Muscle of leg (tissue), 16 donors: ENCODE results near the gene DDB1. TPM values are rescaled to one million over a fixed set of nuclear protein-coding genes. Genes with fewer than 3 reads are reported as not detected.

Experiments
- DNase-seq: peaks from one replicate; pipeline ENCODE4 v3.0.0; 2013
- H3K27ac ChIP-seq: one replicate; pipeline ENCODE4 v1.5.1; 2013; ENCODE audit warnings: mild to moderate bottlenecking, low read length, control low read depth
- H3K27me3 ChIP-seq: one replicate; pipeline ENCODE4 v1.6.1; 2013; ENCODE audit warnings: low read length; ENCODE audit not compliant: control insufficient read depth, insufficient read depth
- H3K36me3 ChIP-seq: one replicate; pipeline ENCODE4 v1.6.1; 2013; ENCODE audit warnings: low read length; ENCODE audit not compliant: control insufficient read depth, insufficient read depth
- H3K4me1 ChIP-seq: one replicate; pipeline ENCODE4 v1.6.1; 2013; ENCODE audit warnings: low read length; ENCODE audit not compliant: control insufficient read depth, insufficient read depth
- H3K4me3 ChIP-seq: one replicate; pipeline ENCODE4 v1.5.1; 2013; ENCODE audit warnings: low read length, control low read depth
- H3K9me3 ChIP-seq: replicated peaks from 2 replicates; pipeline ENCODE4 v1.6.1; 2013; ENCODE audit warnings: low read depth, low read length; ENCODE audit not compliant: control insufficient read depth
- WGBS: methylation state at CpG from one replicate; pipeline ENCODE4 v1.1.5; 2013; ENCODE audit warnings: missing lambda C conversion rate; ENCODE audit not compliant: insufficient coverage; 5-methylcytosine and 5-hydroxymethylcytosine counted together
- long read RNA-seq, 11 donors: transcript quantifications; one replicate each; lab custom pipeline, GENCODE V29; 2026
- polyA plus RNA-seq, 8 donors: library from polyadenylated mRNA; unstranded; fragments of 120-200 nt; gene quantifications; one replicate each; pipeline versions ENCODE4 v1.2.1 to v1.2.3, GENCODE V29; 2013; ENCODE audit warnings: inconsistent platforms in 1 of 8, low replicate concordance in 1 of 8; ENCODE audit not compliant: insufficient read length in 8 of 8, insufficient read depth in 1 of 8
- total RNA-seq: library from RNA; stranded (reverse); fragments of 120-200 nt; gene quantifications from one replicate; pipeline ENCODE4 v1.2.4, GENCODE V29; 2013

DDB1 gene
- total RNA-seq (208 TPM), polyA plus RNA-seq (100 to 1,000 TPM; 174 to 240 (median 219) TPM)
- long read RNA-seq, donor 1, full-length matches to known transcripts = 12 of 28 reads
- long read RNA-seq, donor 1, partial matches to known transcripts = 16 of 28 reads
- long read RNA-seq, donor 1, other reads (novel, unspliced or antisense) = 0 of 28 reads
- long read RNA-seq, donor 2, full-length matches to known transcripts = 3 of 3 reads
- long read RNA-seq, donor 2, partial matches to known transcripts = 0 of 3 reads
- long read RNA-seq, donor 2, other reads (novel, unspliced or antisense) = 0 of 3 reads
- long read RNA-seq, donor 3, full-length matches to known transcripts = 29 of 102 reads
- long read RNA-seq, donor 3, partial matches to known transcripts = 73 of 102 reads
- long read RNA-seq, donor 3, other reads (novel, unspliced or antisense) = 0 of 102 reads
- long read RNA-seq, donor 4, full-length matches to known transcripts = 6 of 24 reads
- long read RNA-seq, donor 4, partial matches to known transcripts = 18 of 24 reads
- long read RNA-seq, donor 4, other reads (novel, unspliced or antisense) = 0 of 24 reads
- long read RNA-seq, donor 5, full-length matches to known transcripts = 56 of 243 reads
- long read RNA-seq, donor 5, partial matches to known transcripts = 187 of 243 reads
- long read RNA-seq, donor 5, other reads (novel, unspliced or antisense) = 0 of 243 reads
- long read RNA-seq, donor 6, full-length matches to known transcripts = 28 of 93 reads
- long read RNA-seq, donor 6, partial matches to known transcripts = 65 of 93 reads
- long read RNA-seq, donor 6, other reads (novel, unspliced or antisense) = 0 of 93 reads
- long read RNA-seq, donor 7, full-length matches to known transcripts = 23 of 66 reads
- long read RNA-seq, donor 7, partial matches to known transcripts = 43 of 66 reads
- long read RNA-seq, donor 7, other reads (novel, unspliced or antisense) = 0 of 66 reads
- long read RNA-seq, donor 8, full-length matches to known transcripts = 16 of 40 reads
- long read RNA-seq, donor 8, partial matches to known transcripts = 24 of 40 reads
- long read RNA-seq, donor 8, other reads (novel, unspliced or antisense) = 0 of 40 reads
- long read RNA-seq, donor 9, full-length matches to known transcripts = 14 of 67 reads
- long read RNA-seq, donor 9, partial matches to known transcripts = 53 of 67 reads
- long read RNA-seq, donor 9, other reads (novel, unspliced or antisense) = 0 of 67 reads
- long read RNA-seq, donor 10, full-length matches to known transcripts = 35 of 94 reads
- long read RNA-seq, donor 10, partial matches to known transcripts = 59 of 94 reads
- long read RNA-seq, donor 10, other reads (novel, unspliced or antisense) = 0 of 94 reads
- long read RNA-seq, donor 11, full-length matches to known transcripts = 20 of 31 reads
- long read RNA-seq, donor 11, partial matches to known transcripts = 11 of 31 reads
- long read RNA-seq, donor 11, other reads (novel, unspliced or antisense) = 0 of 31 reads

GRCh38 chr11:61332797-61333549 is at the start of gene DDB1, which contains the start of gene TKFC:
DDB1 (minus strand) TSS chr11:61333105; CDS start chr11:61332968, 137 bp downstream.
TKFC (plus strand) TSS chr11:61333228; CDS start chr11:61334729, 1,501 bp downstream.
- H3K4me3 ChIP-seq = peak within 1 kb of the TSS; percentile 80
- peak; percentile 98 for DNase-seq
- peak within 1 kb of the TSS; percentile 97 for H3K27ac ChIP-seq
- no peaks in the 10 kb centered on the region for H3K9me3 ChIP-seq
- whole genome bisulfite sequencing = under 1% methylated on average over 71 of the region's 81 CpGs
- peaks cover 25% of the 10 kb centered on the region for H3K4me1 ChIP-seq
- peaks cover 18% of the 10 kb centered on the region for H3K36me3 ChIP-seq
- no peaks in the 10 kb centered on the region for H3K27me3 ChIP-seq

DNA sequence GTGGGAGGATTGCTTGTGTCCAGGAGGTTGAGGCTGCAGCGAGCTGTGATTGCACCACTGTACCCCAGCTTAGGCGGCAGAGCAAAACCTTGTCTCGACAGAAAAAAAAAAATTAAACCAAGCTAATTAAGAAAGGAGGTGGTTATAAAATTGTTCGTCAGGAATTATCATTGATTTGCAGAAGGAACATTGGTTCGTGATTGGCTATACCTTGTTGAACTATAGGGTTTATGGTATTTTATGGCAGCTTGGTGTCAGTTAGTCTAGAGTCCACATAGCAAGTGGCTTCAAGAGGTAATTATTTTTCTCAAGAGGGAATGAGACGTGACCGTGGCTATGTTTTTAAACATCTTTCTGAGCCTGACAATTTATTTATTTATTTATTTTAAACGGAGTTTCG is 48.0 kb upstream of the DDB1 start:
- Histone ChIP-seq H3K36me3 (peaks cover 3% of the 10 kb centered on the region), H3K4me1 (no peaks in the 10 kb centered on the region), H3K9me3 (no peaks in the 10 kb centered on the region), H3K4me3 (no peak overlapping the region), H3K27me3 (no peaks in the 10 kb centered on the region), H3K27ac (no peak overlapping the region)
- DNase-seq = no peak
- 95% methylated on average over 2 of the region's 9 CpGs for WGBS

- 80% methylated on average over 1 of the region's 5 CpGs for WGBS
- H3K27ac ChIP-seq = no peak overlapping the region
- DNase-seq = peak; percentile 70
- H3K4me1 ChIP-seq = no peaks in the 10 kb centered on the region
- H3K27me3 ChIP-seq = no peaks in the 10 kb centered on the region
- no peaks in the 10 kb centered on the region for H3K9me3 ChIP-seq
- peaks cover 3% of the 10 kb centered on the region for H3K36me3 ChIP-seq
- H3K4me3 ChIP-seq = no peak overlapping the region
Observed at GRCh38 chr11:61378713-61379313, 45.9 kb upstream of the DDB1 start.

- Histone ChIP-seq H3K9me3 (no peaks in the 10 kb centered on the region), H3K4me1 (no peaks in the 10 kb centered on the region), H3K27ac (no peak overlapping the region), H3K27me3 (no peaks in the 10 kb centered on the region), H3K36me3 (peaks cover 6% of the 10 kb centered on the region), H3K4me3 (no peak overlapping the region)
- DNase-seq = no peak
- WGBS = 73% methylated on average over 2 of the region's 6 CpGs
Observed at GRCh38 chr11:61377461-61378160, 44.7 kb upstream of the DDB1 start.

GRCh38 chr11:61375761-61376108 is 42.8 kb upstream of the DDB1 start:
- Histone ChIP-seq H3K36me3 (peaks cover 7% of the 10 kb centered on the region), H3K9me3 (no peaks in the 10 kb centered on the region), H3K27me3 (no peaks in the 10 kb centered on the region), H3K27ac (no peak overlapping the region), H3K4me1 (no peaks in the 10 kb centered on the region), H3K4me3 (no peak overlapping the region)
- no peak for DNase-seq
- 97% methylated on average over 4 of the region's 6 CpGs for WGBS

- peaks cover 35% of the 10 kb centered on the region for H3K36me3 ChIP-seq
Observed at GRCh38 chr11:61372659-61373420, 39.9 kb upstream of the DDB1 start.

DNA sequence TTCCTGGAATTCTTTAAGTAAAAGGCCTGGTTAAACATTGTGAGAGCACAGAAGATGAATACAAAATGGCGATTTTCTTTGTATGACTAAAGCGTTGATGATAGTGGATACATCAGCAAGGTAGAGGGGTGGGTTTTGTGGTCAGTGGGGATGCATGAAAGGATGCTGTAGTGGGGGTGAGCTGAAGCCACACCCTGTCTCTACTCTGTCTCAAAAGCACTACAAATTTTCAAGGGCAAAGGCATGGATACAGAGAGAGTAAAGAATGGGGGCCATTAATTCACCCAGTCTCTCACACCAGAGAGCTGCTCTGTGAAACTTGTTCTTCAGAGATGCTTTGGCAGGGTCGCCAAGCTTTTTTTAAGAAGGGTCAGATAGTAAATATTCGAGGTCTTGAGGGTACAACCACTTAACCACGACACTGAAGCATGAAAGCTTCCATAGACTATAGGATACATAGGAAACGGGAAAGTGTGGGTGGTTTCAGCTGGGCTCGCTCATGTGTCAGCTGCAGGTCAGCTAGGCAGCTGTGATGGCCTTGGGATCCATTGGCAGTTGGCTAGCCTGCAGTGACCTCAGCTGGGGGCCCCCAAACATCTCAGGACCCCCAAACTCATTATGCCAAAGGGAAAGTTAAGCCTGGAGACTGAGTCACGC is 37.6 kb upstream of the DDB1 start:
- H3K27me3 ChIP-seq = no peaks in the 10 kb centered on the region
- no peak for DNase-seq
- H3K4me1 ChIP-seq = no peaks in the 10 kb centered on the region
- H3K27ac ChIP-seq = no peak overlapping the region
- peaks cover 56% of the 10 kb centered on the region for H3K36me3 ChIP-seq
- H3K4me3 ChIP-seq = no peak overlapping the region
- H3K9me3 ChIP-seq = no peaks in the 10 kb centered on the region
- WGBS = 98% methylated on average over 6 of the region's 8 CpGs

More at GRCh38 chr11:61372659-61373420, 39.9 kb upstream of the DDB1 start:
- Histone ChIP-seq H3K27me3 (no peaks in the 10 kb centered on the region), H3K4me1 (no peaks in the 10 kb centered on the region), H3K27ac (no peak overlapping the region), H3K9me3 (no peaks in the 10 kb centered on the region), H3K4me3 (no peak overlapping the region)
- WGBS = 100% methylated on average over 1 of the region's 8 CpGs
- no peak for DNase-seq
